ENCODE results near the gene NIT1. TPM values are rescaled to one million over a fixed set of nuclear protein-coding genes. Genes with fewer than 3 reads are reported as not detected.

NIT1 gene
- total RNA-seq, 1 experiment from 2014 or later = 65.9 TPM

GRCh38 chr1:161069241-161069640 is 48.7 kb upstream of the NIT1 start:
- ChIA-PET POLR2A (no interaction called here), CTCF (no interaction called here), RAD21 (ENCODE audit: low non-redundant PET in 1 of 2, low total read pairs in 2 of 2, uncharacterized antibody in 2 of 2, unreplicated experiment in 2 of 2) (no interaction called here)
- intact Hi-C loops (cut with micrococcal nuclease) = no loop called here
- Histone ChIP-seq H3K4me2 (ENCODE audit: low read length) (no peak overlapping the region), H2AFZ (ENCODE audit: low read depth, low read length, poor library complexity, severe bottlenecking) (no peak overlapping the region), H3K79me2 (ENCODE audit: insufficient read depth, low read length) (no peaks in the 10 kb centered on the region), H3K9me3 (ENCODE audit: control insufficient read depth in 1 of 2, insufficient read depth in 1 of 2, low read depth in 1 of 2, low read length in 2 of 2) (no peaks in the 10 kb centered on the region), H3K36me3 (ENCODE audit: control insufficient read depth in 1 of 2, insufficient read depth in 2 of 2, low read length in 2 of 2) (no peaks in the 10 kb centered on the region), H3K9me2 (ENCODE audit: insufficient read depth) (no peaks in the 10 kb centered on the region), H3K27me3 (ENCODE audit: insufficient read depth, low read length) (no peaks in the 10 kb centered on the region), H3K4me3 (replicated peaks in 1 of 2; ENCODE audit: low read depth in 1 of 2, low read length in 2 of 2) (no peak overlapping the region), H3K9ac (ENCODE audit: low read length) (no peak overlapping the region), H3K4me1 (ENCODE audit: control insufficient read depth in 1 of 2, insufficient read depth in 2 of 2, low read length in 2 of 2) (peaks cover 0 to 29% of the 10 kb centered on the region in 2 experiments; a peak in 2 of 4 replicates), H3K27ac (ENCODE audit: low read depth, low read length) (no peak overlapping the region), H4K20me1 (ENCODE audit: insufficient read depth) (no peaks in the 10 kb centered on the region)
- DNase-seq (ENCODE audit: low read depth, low spot score) (no peak), ATAC-seq (no peak)
- no peak for TF ChIP-seq CBX3 (IDR thresholded peaks at IDR 0.05; ENCODE audit: low read depth)
- no peak for TF ChIP-seq ZFX (IDR thresholded peaks at IDR 0.05)
- no peak for TF ChIP-seq EGR1 (IDR thresholded peaks at IDR 0.05; ENCODE audit: low read depth)
- no peak for TF ChIP-seq MAX (IDR thresholded peaks at IDR 0.05)
- TF ChIP-seq ELF1 (IDR thresholded peaks at IDR 0.05; ENCODE audit: borderline replicate concordance, low read depth) = no peak
- no peak for TF ChIP-seq FOSL1 (IDR thresholded peaks at IDR 0.05; ENCODE audit: low read depth)
- no TSS peak for BruUV-seq (replicated peaks)

DNA sequence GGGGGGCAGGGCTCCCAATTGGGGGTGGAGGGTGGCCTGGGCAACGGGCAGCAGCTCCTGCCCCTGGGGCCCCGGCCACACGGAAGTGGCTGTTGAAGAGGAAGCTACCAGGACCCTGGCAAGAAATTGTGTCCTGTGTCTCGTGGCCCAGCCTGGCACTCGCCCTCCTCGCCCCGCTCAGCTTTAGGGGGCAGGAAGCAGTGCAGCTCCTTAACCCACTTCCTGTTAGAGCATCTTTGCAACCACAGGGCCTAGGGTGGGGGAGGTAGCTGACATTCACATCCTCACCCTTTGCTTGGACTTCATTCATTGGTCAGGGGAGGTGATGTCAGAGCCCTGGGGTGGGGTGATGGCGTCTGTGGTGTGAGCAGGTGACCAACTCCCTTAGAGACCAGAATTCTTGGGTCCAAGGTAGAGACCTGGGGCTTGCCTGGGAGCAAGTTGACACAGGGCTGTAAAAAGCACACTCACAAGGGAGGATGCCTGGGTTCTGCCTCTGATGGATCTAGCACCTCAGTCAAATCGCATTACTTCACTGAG is 48.1 kb upstream of the NIT1 start, which contains the start of gene ARHGAP30:
Gene ARHGAP30, minus strand, starts transcription at position 161 of the 540 bp plus-strand sequence. CDS start 267 bp downstream, outside the sequence.
- H3K9me2 ChIP-seq (ENCODE audit: insufficient read depth) = no peaks in the 10 kb centered on the region
- no peak within 1 kb of the TSS for H3K9ac ChIP-seq (ENCODE audit: low read length)
- peaks cover 0 to 34% of the 10 kb centered on the region in 2 experiments; a peak in 2 of 4 replicates for H3K4me1 ChIP-seq (ENCODE audit: control insufficient read depth in 1 of 2, insufficient read depth in 2 of 2, low read length in 2 of 2)
- RAD21 ChIA-PET (ENCODE audit: low non-redundant PET in 1 of 2, low total read pairs in 2 of 2, uncharacterized antibody in 2 of 2, unreplicated experiment in 2 of 2) = no interaction called here
- H3K4me3 ChIP-seq (replicated peaks in 1 of 2; ENCODE audit: low read depth in 1 of 2, low read length in 2 of 2) = no peak within 1 kb of the TSS
- no peaks in the 10 kb centered on the region for H3K79me2 ChIP-seq (ENCODE audit: insufficient read depth, low read length)
- H4K20me1 ChIP-seq (ENCODE audit: insufficient read depth) = no peaks in the 10 kb centered on the region
- CTCF ChIA-PET = interaction anchor here (3.1 kb wide), 1 partner anchor 28 kb away, joined by 25 read pairs; the partner anchor contains the start of gene KLHDC9
- H3K9me3 ChIP-seq (ENCODE audit: control insufficient read depth in 1 of 2, insufficient read depth in 1 of 2, low read depth in 1 of 2, low read length in 2 of 2) = no peaks in the 10 kb centered on the region
- H2AFZ ChIP-seq (ENCODE audit: low read depth, low read length, poor library complexity, severe bottlenecking) = no peak within 1 kb of the TSS
- no TSS peak for BruUV-seq (replicated peaks)
- H3K27me3 ChIP-seq (ENCODE audit: insufficient read depth, low read length) = no peaks in the 10 kb centered on the region
- POLR2A ChIA-PET = no interaction called here
- intact Hi-C loops (cut with micrococcal nuclease) = no loop called here
- H3K27ac ChIP-seq (ENCODE audit: low read depth, low read length) = no peak within 1 kb of the TSS
- no peak within 1 kb of the TSS for H3K4me2 ChIP-seq (ENCODE audit: low read length)
- DNase-seq (ENCODE audit: low read depth, low spot score) = no peak
- no peak for ATAC-seq
- no peaks in the 10 kb centered on the region for H3K36me3 ChIP-seq (ENCODE audit: control insufficient read depth in 1 of 2, insufficient read depth in 2 of 2, low read length in 2 of 2)
- TF ChIP-seq YY1 (IDR thresholded peaks at IDR 0.05; ENCODE audit: extremely low read depth, insufficient replicate concordance, low read depth, low read length) = no peak
- TF ChIP-seq ATF3 (IDR thresholded peaks at IDR 0.05) = no peak
- TF ChIP-seq, protein P1, sequence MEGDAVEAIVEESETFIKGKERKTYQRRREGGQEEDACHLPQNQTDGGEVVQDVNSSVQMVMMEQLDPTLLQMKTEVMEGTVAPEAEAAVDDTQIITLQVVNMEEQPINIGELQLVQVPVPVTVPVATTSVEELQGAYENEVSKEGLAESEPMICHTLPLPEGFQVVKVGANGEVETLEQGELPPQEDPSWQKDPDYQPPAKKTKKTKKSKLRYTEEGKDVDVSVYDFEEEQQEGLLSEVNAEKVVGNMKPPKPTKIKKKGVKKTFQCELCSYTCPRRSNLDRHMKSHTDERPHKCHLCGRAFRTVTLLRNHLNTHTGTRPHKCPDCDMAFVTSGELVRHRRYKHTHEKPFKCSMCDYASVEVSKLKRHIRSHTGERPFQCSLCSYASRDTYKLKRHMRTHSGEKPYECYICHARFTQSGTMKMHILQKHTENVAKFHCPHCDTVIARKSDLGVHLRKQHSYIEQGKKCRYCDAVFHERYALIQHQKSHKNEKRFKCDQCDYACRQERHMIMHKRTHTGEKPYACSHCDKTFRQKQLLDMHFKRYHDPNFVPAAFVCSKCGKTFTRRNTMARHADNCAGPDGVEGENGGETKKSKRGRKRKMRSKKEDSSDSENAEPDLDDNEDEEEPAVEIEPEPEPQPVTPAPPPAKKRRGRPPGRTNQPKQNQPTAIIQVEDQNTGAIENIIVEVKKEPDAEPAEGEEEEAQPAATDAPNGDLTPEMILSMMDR (IDR thresholded peaks at IDR 0.05 in 2 of 3, conservative IDR thresholded peaks at IDR 0.05 in 1 of 3; ENCODE audit: borderline replicate concordance in 1 of 3, insufficient read depth in 1 of 3, low read depth in 2 of 3, low read length in 2 of 3) = no peak
- TF ChIP-seq ZNF274 (IDR thresholded peaks at IDR 0.05; ENCODE audit: low read depth, low read length) = no peak
- no peak for TF ChIP-seq FOSL1 (IDR thresholded peaks at IDR 0.05; ENCODE audit: low read depth)
- TF ChIP-seq EZH2phosphoT487 (IDR thresholded peaks at IDR 0.05; ENCODE audit: borderline replicate concordance) = no peak
- TF ChIP-seq SP1 (IDR thresholded peaks at IDR 0.05; ENCODE audit: low read depth) = no peak
- no peak for TF ChIP-seq CBX3 (IDR thresholded peaks at IDR 0.05; ENCODE audit: low read depth)
- no peak for TF ChIP-seq EZH2 (IDR thresholded peaks at IDR 0.05)
- TF ChIP-seq MAX (IDR thresholded peaks at IDR 0.05) = no peak
- no peak for TF ChIP-seq ZFX (IDR thresholded peaks at IDR 0.05)
- TF ChIP-seq SRF (IDR thresholded peaks at IDR 0.05; ENCODE audit: low read depth) = no peak
- no peak for TF ChIP-seq POLR2A (IDR thresholded peaks at IDR 0.05; ENCODE audit: borderline replicate concordance, extremely low read depth, insufficient read depth, insufficient read length)
- TF ChIP-seq CEBPB (IDR thresholded peaks at IDR 0.05; ENCODE audit: low read depth) = no peak
- TF ChIP-seq JUND (IDR thresholded peaks at IDR 0.05) = no peak
- no peak for TF ChIP-seq ELF1 (IDR thresholded peaks at IDR 0.05; ENCODE audit: borderline replicate concordance, low read depth)
- no peak for TF ChIP-seq SIN3A (IDR thresholded peaks at IDR 0.05; ENCODE audit: low read depth)

Data from HCT116 (cell line).